ENCODE data around the gene HTR7.

DNA sequence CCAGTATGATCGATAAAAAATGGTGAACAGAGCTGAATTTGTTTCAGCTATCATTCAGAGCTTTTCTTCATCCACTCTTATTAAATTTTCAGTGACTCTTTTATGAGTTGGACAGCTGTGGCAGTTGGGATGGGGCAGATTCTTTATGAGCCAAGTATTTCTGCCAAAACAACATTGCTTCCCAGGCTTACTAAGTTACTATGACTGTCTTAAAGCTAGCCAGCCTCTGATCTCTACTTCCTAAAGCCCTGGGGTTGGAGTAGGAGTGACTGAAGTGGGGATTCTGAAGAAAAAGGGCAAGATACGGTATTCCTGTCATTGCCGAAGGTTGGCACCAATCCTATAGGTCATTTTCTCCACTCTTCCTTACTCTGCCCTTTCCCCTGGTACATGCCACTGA, 26.6 kb upstream of the HTR7 start:
- TF ChIP-seq, protein P1, sequence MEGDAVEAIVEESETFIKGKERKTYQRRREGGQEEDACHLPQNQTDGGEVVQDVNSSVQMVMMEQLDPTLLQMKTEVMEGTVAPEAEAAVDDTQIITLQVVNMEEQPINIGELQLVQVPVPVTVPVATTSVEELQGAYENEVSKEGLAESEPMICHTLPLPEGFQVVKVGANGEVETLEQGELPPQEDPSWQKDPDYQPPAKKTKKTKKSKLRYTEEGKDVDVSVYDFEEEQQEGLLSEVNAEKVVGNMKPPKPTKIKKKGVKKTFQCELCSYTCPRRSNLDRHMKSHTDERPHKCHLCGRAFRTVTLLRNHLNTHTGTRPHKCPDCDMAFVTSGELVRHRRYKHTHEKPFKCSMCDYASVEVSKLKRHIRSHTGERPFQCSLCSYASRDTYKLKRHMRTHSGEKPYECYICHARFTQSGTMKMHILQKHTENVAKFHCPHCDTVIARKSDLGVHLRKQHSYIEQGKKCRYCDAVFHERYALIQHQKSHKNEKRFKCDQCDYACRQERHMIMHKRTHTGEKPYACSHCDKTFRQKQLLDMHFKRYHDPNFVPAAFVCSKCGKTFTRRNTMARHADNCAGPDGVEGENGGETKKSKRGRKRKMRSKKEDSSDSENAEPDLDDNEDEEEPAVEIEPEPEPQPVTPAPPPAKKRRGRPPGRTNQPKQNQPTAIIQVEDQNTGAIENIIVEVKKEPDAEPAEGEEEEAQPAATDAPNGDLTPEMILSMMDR (IDR thresholded peaks at IDR 0.05; ENCODE audit: borderline replicate concordance, extremely low read depth, low read length, poor library complexity, severe bottlenecking), result no peak
- TF ChIP-seq EZH2 (IDR thresholded peaks at IDR 0.05; ENCODE audit: borderline replicate concordance, low read depth, low read length, severe bottlenecking), result no peak

Measured in DND-41 (cell line).